ENCODE results near the gene IFNLR1. TPM values are rescaled to one million over a fixed set of nuclear protein-coding genes. Genes with fewer than 3 reads are reported as not detected.

The IFNLR1 gene
- 1 to 10 TPM; 1.2 to 1.3 TPM for total RNA-seq
- 2.6 TPM for polyA plus RNA-seq (2013, experiment 1 of 2)
- polyA plus RNA-seq (2013, experiment 2 of 2) = 2.3 TPM
- 2.2 to 28.2 (median 9.3) reads per million in 172 experiments for total RNA-seq

DNA sequence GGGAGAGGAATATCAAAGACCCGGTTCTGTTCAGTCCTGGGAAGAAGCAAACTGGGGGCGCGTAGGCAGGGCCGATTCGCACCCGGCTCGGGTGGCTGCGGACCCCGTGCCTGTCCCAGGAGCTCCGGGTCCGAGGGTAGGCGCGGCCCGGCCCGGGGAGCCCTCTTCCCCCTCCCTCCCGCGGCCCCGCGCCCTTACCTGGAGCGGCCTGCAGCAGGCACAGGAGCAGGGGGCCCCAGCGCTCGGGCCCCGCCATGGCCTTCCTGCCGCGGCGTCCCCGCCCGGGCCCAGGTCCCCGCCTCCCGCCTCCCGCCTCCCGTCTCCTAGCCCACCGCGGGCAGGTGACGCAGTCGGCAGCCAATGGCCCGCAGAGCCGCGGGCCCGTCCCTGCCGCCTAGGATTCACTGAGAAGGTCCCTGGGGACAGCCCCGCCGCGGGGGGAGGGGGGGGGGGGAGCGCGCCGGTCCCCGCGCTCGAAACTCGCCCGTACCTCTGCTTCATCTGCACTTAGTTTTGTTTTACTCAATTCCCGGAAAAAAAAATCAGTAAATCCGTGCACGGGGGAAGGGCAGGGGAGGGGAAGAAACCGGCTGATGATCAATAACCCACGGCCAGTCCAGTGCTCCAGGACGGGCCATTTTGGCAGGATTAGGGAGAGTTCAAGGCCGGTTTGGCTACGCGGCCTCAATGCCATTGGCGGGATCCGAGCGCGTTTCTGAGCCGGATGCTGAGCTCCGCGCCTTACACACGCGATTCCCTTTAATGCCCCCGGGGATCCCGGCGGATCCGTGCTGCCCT lies at the start of gene IFNLR1:
IFNLR1 (minus strand) TSS at position 297 of the 798 bp plus-strand sequence; CDS start at position 256, 41 bp downstream.
- H3K4me3 Mint-ChIP-seq = peak within 1 kb of the TSS; percentile 93
- H3K36me3 Mint-ChIP-seq (ENCODE audit: low read depth) = no peaks in the 10 kb centered on the region
- H3K9me3 Mint-ChIP-seq = no peaks in the 10 kb centered on the region
- ATAC-seq (ENCODE audit: poor library complexity) (peak; percentile 88), DNase-seq (peak in 13 of 14 experiments; percentile 18 to 90 (median 57))
- intact Hi-C loops (cut with DNase I, micrococcal nuclease) = no loop called here
- peak within 1 kb of the TSS; percentile 61 for H3K27ac Mint-ChIP-seq
- Histone ChIP-seq H3K4me1 (ENCODE audit: insufficient read depth, low read length) (peaks cover 36% of the 10 kb centered on the region), H3K9me3 (ENCODE audit: control insufficient read depth in 1 of 2, insufficient read depth in 1 of 2, low read length in 2 of 2) (no peaks in the 10 kb centered on the region), H3K4me3 (ENCODE audit: low read length) (peak within 1 kb of the TSS; percentile 73), H3K27ac (ENCODE audit: low read depth in 1 of 2, low read length in 2 of 2) (no peak within 1 kb of the TSS), H3K36me3 (ENCODE audit: insufficient read depth, low read length) (no peaks in the 10 kb centered on the region), H3K27me3 (ENCODE audit: control insufficient read depth in 1 of 2, insufficient read depth in 2 of 2, low read length in 2 of 2) (no peaks in the 10 kb centered on the region)
- TF ChIP-seq, protein P1, sequence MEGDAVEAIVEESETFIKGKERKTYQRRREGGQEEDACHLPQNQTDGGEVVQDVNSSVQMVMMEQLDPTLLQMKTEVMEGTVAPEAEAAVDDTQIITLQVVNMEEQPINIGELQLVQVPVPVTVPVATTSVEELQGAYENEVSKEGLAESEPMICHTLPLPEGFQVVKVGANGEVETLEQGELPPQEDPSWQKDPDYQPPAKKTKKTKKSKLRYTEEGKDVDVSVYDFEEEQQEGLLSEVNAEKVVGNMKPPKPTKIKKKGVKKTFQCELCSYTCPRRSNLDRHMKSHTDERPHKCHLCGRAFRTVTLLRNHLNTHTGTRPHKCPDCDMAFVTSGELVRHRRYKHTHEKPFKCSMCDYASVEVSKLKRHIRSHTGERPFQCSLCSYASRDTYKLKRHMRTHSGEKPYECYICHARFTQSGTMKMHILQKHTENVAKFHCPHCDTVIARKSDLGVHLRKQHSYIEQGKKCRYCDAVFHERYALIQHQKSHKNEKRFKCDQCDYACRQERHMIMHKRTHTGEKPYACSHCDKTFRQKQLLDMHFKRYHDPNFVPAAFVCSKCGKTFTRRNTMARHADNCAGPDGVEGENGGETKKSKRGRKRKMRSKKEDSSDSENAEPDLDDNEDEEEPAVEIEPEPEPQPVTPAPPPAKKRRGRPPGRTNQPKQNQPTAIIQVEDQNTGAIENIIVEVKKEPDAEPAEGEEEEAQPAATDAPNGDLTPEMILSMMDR (IDR thresholded peaks at IDR 0.05) = no peak
- POLR2A ChIA-PET = interaction anchor here (0.7 to 2.8 kb wide), 4 partner anchors 206 to 777 kb away, joined by 3 to 9 read pairs (median 4); partner anchors contain the start of gene SRRM1
- peaks cover 48% of the 10 kb centered on the region for H3K4me1 Mint-ChIP-seq (ENCODE audit: low read depth)
- H3K27me3 Mint-ChIP-seq = no peaks in the 10 kb centered on the region
- CTCF ChIA-PET = interaction anchor here (0.5 to 1.8 kb wide), 2 partner anchors 15 to 34 kb away, joined by 3 to 7 read pairs; no protein-coding TSS in a partner anchor

DNA sequence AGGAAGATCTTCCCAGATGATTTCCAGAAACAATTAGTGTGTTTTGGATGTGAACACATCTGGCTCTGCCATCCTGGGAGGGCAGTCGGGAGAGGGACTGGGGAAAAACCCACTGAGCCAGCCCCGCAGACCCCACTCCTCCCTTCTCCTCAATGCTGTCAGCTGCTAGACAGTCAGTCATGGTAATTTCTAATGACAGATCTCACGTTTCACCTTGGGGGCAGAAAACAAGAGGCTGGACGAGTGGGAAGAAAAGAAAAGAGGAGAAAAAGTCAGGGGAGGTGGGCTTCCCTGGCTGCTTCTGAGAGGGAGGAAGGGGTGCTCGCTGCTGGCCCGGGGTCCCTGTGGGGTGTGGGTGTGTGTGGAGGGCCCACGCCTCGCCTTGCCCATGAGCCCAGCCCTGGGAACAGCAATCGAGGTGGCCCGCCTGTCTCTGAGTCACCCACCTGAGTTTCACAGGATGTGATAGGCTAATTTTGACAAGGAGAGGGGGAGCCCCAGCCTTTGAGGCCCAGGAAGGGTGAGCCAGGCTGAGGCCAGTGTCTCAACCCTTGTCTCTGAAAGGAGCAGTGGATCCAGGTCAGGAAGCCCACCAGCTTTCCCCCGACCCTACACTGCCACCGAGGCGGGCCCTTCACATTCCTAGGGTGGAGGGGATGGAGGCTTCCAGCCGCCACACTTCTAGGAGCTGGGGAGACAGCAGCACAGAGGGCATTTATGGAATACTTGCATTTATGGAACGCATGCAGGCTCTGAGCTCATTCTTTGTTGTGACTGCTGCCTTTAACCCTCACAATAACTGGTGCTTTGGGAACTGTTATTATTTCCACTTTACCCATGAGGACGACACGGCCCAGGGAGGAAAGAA lies 49.1 kb upstream of the IFNLR1 start:
- no peaks in the 10 kb centered on the region for H3K27me3 Mint-ChIP-seq
- Histone ChIP-seq H3K27me3 (ENCODE audit: control insufficient read depth in 1 of 2, insufficient read depth in 2 of 2, low read length in 2 of 2) (peaks cover 0 to 4% of the 10 kb centered on the region in 2 experiments), H3K27ac (ENCODE audit: low read depth in 1 of 2, low read length in 2 of 2) (no peak overlapping the region), H3K9me3 (ENCODE audit: control insufficient read depth in 1 of 2, insufficient read depth in 1 of 2, low read length in 2 of 2) (no peaks in the 10 kb centered on the region), H3K4me3 (ENCODE audit: low read length) (no peak overlapping the region), H3K36me3 (ENCODE audit: insufficient read depth, low read length) (no peaks in the 10 kb centered on the region), H3K4me1 (ENCODE audit: insufficient read depth, low read length) (no peaks in the 10 kb centered on the region)
- intact Hi-C loops (cut with DNase I, micrococcal nuclease) = no loop called here
- H3K36me3 Mint-ChIP-seq (ENCODE audit: low read depth) = no peaks in the 10 kb centered on the region
- no peaks in the 10 kb centered on the region for H3K4me1 Mint-ChIP-seq (ENCODE audit: low read depth)
- H3K4me3 Mint-ChIP-seq = no peak overlapping the region
- H3K9me3 Mint-ChIP-seq = no peaks in the 10 kb centered on the region
- no peak overlapping the region for H3K27ac Mint-ChIP-seq
- ATAC-seq (ENCODE audit: poor library complexity) (no peak), DNase-seq (no peak)
- TF ChIP-seq, protein P1 (IDR thresholded peaks at IDR 0.05) = no peak
- CTCF ChIA-PET = no interaction called here
- POLR2A ChIA-PET = no interaction called here
